Erythroblast (primary cell): Measurements from ENCODE around the gene LRRC3.

ENCODE experiments used
- GATA1 ChIP-seq: IDR thresholded peaks from 2 replicates; pipeline ENCODE4 v1.6.1; 2011; ENCODE audit warnings: low read depth, mild to moderate bottlenecking, control low read depth, low read length, moderate library complexity
- POLR2A ChIP-seq: IDR thresholded peaks from 2 replicates; pipeline ENCODE4 v1.6.1; 2011; ENCODE audit warnings: mild to moderate bottlenecking, low read length

GRCh38 chr21:44456915-44457736 lies 1.8 kb downstream of the LRRC3 start:
- TF ChIP-seq POLR2A (no peak), GATA1 (no peak)
